ENCODE results near the gene BACH1.
"Not testable (repeated sequence)": the region's sequence is repeated elsewhere in the genome, so short reads cannot be mapped to it uniquely, and the experiment has no call there.

BACH1 gene

DNA sequence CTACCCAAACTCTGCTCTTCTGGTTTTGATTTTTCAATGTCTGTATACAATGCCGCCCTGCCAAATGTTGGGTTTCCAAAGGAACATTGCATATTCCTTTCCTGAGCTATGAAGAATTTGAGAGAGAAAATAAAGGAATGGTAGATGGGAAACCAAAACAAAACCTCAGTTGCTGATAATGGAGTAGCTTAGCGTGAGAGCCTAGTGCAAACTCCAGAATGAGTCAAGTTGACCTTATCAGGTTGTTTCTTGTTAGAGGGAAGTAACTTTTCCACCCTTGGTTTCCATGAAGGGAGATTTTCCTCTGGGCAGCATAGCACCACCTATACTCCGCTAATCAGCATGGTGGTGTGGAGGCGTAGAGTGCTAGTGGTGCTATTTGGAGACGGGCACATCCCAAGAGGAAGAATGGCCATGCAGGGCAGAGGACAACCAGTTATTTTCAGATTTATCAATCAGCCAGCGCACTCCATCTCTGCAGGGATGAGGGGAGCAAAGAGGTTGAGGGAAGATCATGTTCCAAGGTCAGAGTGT, 51.6 kb downstream of the BACH1 start:
- no peak for DNase-seq

GRCh38 chr21:29351691-29352090, 53.0 kb downstream of the BACH1 start:
- DNase-seq: no peak

GRCh38 chr21:29355043-29355710, 56.5 kb downstream of the BACH1 start:
- DNase-seq: not testable (repeated sequence)

GRCh38 chr21:29356291-29356690, 57.6 kb downstream of the BACH1 start:
- DNase-seq: not testable (repeated sequence)

- not testable (repeated sequence) for DNase-seq
These were observed 58.1 kb downstream of the BACH1 start for GRCh38 chr21:29356810-29357209.

DNA sequence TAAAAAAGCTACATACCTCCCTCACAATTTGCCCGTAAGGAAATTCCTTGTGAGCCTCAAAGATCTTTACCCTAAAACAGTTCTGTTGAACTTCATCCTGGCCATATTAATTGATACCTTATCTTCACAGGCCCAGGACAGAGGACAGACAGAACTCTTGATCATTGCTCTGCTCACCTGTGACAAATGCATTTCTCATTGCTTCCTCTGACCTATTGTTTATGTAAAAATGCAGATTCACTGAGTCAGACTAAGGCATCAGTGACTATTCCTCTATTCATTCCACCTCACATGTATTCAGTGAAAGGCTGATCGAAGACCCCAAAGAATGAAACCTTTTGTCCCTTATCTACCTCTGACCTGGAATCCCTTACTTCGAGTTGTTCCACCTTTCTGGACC, 61.0 kb downstream of the BACH1 start:
- no peak for DNase-seq

DNA sequence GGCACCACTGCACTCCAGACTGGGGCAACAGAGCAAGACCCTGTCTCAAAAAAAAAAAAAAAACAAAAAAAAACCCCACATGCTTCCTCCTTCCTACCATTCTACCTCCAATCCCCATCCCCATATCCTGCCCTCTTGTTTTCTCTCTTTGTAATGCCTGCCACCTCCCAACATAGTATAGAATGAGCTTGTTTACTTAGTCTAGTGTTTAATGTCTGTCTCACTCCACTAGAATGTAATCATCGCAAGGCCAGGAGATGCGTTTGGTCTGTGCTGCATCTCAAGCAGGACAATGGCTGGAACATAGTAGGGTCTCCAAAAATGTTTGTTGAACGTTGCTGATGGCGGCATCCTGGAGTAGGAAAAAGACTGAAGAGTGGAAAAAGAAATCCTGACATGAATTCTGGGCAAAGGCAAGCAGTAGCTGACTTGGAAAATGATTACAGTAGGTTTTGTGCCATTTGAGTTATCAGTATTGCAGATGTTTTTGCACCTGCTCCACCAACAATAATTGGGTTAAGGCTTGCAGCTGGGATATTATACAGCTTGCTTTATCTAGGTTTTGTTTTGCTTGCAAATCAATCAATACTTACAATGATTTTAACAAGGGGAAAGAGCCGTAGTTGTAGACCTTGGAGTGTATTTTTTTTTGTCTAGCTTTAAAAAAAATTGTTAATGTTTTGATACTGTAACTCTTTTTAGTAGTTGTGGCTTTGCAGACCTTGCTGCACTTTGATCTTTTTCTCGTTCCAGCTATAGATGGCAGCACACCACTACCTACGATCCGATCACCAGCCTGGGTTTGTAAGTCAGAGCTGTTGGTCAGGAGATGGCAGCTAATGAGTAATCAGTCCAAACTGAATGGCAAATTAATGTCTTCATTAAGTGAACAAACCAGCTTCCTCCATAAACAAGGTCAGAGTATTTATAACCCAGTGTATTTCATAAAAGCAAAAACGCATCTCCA, 62.4 kb downstream of the BACH1 start:
- DNase-seq: peak; percentile 34

DNA sequence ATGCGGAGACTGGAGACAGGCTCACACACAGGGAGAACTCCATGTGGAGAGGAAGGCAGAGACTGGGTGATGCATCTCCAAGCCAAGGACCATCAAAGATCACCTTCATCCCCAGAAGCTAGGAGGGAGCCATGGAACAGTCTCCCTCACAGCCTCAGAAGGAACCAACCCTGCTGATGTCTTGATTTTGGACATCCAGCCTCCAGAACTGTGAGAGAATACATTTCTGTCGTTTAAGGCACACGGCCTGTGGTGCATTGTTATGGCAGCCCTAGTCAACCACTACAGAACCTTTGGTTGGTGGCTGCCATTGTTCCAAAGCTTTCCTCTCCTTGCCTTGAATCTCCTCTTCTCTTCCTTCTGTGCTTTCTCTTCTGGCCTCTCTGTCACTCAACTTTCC, 64.0 kb downstream of the BACH1 start:
- no peak for DNase-seq

- no peak for DNase-seq
These were observed 67.0 kb downstream of the BACH1 start for GRCh38 chr21:29365661-29366265.

- no peak for DNase-seq
These were observed 67.8 kb downstream of the BACH1 start for GRCh38 chr21:29366532-29366931.

DNA sequence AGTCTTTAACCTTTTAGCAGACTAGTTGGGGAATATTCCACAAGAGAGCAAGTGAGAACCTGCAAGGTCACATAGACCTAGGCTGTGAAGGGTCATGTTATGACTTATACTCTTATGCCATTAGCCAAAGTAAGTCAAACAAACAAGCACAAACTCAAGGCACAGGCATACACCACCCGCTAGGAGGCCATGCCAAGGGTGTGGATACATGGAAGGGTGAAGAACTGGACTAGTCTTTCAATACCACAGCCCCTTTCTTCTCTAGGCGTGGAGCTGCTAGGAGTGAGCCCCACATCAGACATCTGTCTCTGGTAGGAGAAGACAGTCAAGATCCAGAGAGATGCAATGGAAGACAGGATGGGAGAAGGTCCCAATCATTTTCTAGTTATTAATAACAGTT, 68.6 kb downstream of the BACH1 start:
- DNase-seq: no peak

DNA sequence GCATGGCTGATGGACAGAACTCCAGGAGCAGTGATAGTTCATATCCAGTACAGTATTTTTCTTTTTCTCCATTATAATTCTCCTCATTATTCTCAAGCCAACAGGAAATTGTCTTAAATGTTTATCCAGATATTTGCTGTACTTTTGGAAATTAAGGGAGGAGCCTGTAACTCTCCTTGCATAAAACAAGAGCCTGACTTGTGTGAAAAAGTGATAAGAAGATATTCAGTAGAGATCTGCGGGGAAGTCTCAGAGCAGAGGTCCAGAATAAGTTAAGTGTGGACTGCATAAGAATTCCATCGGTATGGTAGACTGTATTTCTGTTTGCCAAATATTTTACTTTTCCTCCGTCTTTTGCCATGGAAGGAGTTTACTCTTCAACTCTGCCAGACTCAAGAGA, 70.2 kb downstream of the BACH1 start:
- no peak for DNase-seq

DNA sequence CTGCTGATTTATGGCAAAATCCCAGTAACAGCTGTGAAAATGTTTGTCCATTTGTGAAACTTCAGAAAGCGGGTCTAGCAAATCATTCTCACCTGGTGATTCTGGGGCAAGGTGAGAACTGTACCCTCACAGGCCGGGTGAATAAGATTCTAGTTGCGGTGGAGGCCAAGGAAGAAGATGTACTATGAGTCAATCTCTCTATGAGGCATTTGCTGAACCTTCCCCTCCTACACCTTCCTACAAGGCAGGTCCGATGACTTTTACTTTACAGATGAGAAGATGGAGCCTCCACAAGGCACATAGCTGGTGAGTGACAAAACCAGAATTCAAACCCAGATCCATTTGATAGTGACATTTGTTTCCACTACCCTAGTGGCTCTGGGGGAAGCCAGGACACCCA, 72.7 kb downstream of the BACH1 start:
- no peak for DNase-seq

- DNase-seq: peak; percentile 82
These were observed 73.5 kb downstream of the BACH1 start for GRCh38 chr21:29372063-29372802.

DNA sequence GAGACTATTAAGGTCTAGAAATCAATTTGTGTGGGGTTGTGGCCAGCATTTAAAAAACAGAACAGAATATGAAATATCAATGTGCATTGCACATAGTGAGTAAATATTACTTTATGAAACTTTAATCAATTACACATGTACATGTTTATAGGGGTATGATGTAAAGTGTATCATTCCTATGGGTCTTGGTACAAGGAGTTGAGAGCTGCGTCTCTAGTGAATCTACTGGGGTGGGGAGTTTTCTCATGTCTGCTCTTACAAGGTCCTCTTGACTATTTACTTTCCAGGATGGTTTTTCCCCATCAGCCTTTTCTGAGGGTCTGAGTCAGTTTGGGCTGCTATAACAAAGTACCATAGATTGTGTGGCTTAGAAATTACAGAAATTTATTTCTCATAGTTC, 75.8 kb downstream of the BACH1 start:
- no peak for DNase-seq

- peak; percentile 56 for DNase-seq
These were observed 77.8 kb downstream of the BACH1 start for GRCh38 chr21:29376556-29376955.

- no peak for DNase-seq
These were observed 78.5 kb downstream of the BACH1 start for GRCh38 chr21:29377266-29377665.

- DNase-seq: no peak
These were observed 80.1 kb downstream of the BACH1 start for GRCh38 chr21:29378832-29379231.

DNA sequence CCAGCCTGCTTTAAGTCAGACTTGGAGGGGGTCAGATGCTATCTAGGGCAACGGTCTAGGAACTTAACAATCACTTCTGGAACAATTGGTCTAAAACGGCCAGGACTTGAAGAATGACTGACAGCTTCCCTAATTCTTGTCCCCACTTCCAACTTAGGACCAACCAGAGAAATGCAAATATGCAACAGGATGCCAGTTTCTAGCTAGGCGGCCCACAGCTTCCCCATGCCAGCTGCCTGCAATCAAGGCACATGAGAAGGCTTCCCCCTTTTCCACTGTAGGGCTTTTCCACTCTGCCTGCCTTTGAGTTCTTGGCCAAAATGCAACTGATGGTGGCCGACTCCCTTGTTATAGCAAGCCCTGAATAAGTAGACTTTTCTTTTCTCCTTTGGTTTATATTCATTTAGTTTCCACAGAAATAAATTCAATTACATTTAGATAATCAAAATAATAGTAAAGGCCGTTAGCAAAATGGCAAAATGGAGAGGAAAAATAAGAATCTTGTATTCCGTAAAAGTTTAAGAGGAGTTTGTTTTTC, 80.9 kb downstream of the BACH1 start:
- DNase-seq: no peak

- no peak for DNase-seq
These were observed 83.4 kb downstream of the BACH1 start for GRCh38 chr21:29382030-29382654.

- no peak for DNase-seq
These were observed 86.1 kb downstream of the BACH1 start for GRCh38 chr21:29384683-29385359.

Measured in CD4-positive, alpha-beta T cell treated with Interleukin-17A for 1 hour (primary cell).